HepG2 (cell line): ENCODE data around the gene CAPS2. TPM values are rescaled to one million over a fixed set of nuclear protein-coding genes. Genes with fewer than 3 reads are reported as not detected.

ENCODE experiments used
- ATAC-seq: fragments of 200-7000 bp; cut with Tn5 transposase; 3 replicates; pipeline ENCODE4 v1.9.1; 2020; ENCODE audit warnings: mild to moderate bottlenecking, moderate library complexity
- BruUV-seq: library from RNA; stranded (reverse); fragments of 400-500 nt; replicated peaks from 2 replicates; lab custom pipeline; 2021; lab: Mats Ljungman, UMichigan
- CTCF ChIA-PET: fragments of 300-600 bp; formaldehyde crosslinking; extraction: SDS; loops from one replicate; lab custom pipeline; 2021; ENCODE audit warnings: low total read pairs, inconsistent platforms, low intra/inter-chr PET ratio; lab: Yijun Ruan, JAX
- POLR2A ChIA-PET: fragments of 350-600 bp; sonication (Branson Sonifier 250); formaldehyde crosslinking; loops from one replicate; lab custom pipeline; 2020; ENCODE audit warnings: antibody characterized with exemption, inconsistent platforms; lab: Yijun Ruan, JAX
- DNase-seq: peaks from one replicate; pipeline ENCODE4 v3.0.0-alpha.2; 2015; ENCODE audit warnings: low spot score
- FAIRE-seq: peaks from 3 replicates; lab custom pipeline; 2011; peaks lifted over from hg19 to GRCh38; lab: Jason Lieb, UNC
- H2AFZ ChIP-seq: one replicate; pipeline ENCODE4 v1.6.1; 2011; ENCODE audit warnings: low read length, inconsistent platforms
- H3K27ac ChIP-seq: fragments of 300-600 bp; 3 replicates; pipeline ENCODE4 v1.8.0; 2011; ENCODE audit warnings: mixed run types, mild to moderate bottlenecking, mixed read lengths, low read length, inconsistent platforms; ENCODE audit not compliant: insufficient read depth; ENCODE audit errors: extremely low read length
- H3K27me3 ChIP-seq, 2 experiments: fragments of 200-600 bp in 1 of 2; 2 replicates in 1 of 2; 3 replicates in 1 of 2; pipeline versions ENCODE4 v1.6.0 to v1.8.0; 2011; ENCODE audit warnings: low read length in 2 of 2, mild to moderate bottlenecking in 2 of 2, moderate library complexity in 2 of 2, inconsistent platforms in 1 of 2; ENCODE audit not compliant: insufficient read depth in 2 of 2, control insufficient read depth in 1 of 2
- H3K36me3 ChIP-seq, 2 experiments: fragments of 200-600 bp in 1 of 2; replicated peaks in 1 of 2; 2 replicates in 1 of 2; 3 replicates in 1 of 2; pipeline versions ENCODE4 v1.5.1 to v1.8.0; 2011; ENCODE audit warnings: low read length in 2 of 2, inconsistent platforms in 1 of 2; ENCODE audit not compliant: insufficient read depth in 2 of 2, control insufficient read depth in 1 of 2
- H3K4me1 ChIP-seq: 2 replicates; pipeline ENCODE4 v1.5.1; 2012; ENCODE audit warnings: low read length, inconsistent platforms; ENCODE audit not compliant: insufficient read depth
- H3K4me2 ChIP-seq: 2 replicates; pipeline ENCODE4 v1.6.0; 2011; ENCODE audit warnings: low read depth, low read length, inconsistent platforms
- H3K4me3 ChIP-seq, 3 experiments: fragments of 200-600 bp in 1 of 3; sonication (generic), shearing (Covaris generic) in 1 of 3; replicated peaks in 1 of 3; 2 replicates each; pipeline ENCODE4 v1.5.1; 2011 to 2016; ENCODE audit warnings: low read length in 3 of 3, inconsistent platforms in 2 of 3, low read depth in 2 of 3, mild to moderate bottlenecking in 2 of 3, control low read depth in 1 of 3, mixed read lengths in 1 of 3; ENCODE audit not compliant: insufficient read depth in 1 of 3
- H3K79me2 ChIP-seq: one replicate; pipeline ENCODE4 v1.6.1; 2011; ENCODE audit warnings: low read length, inconsistent platforms; ENCODE audit not compliant: insufficient read depth
- H3K9ac ChIP-seq: 2 replicates; pipeline ENCODE4 v1.6.0; 2011; ENCODE audit warnings: mild to moderate bottlenecking, low read depth, low read length, inconsistent platforms; ENCODE audit not compliant: insufficient read depth
- H3K9me3 ChIP-seq: 2 replicates; pipeline ENCODE4 v1.5.1; 2012; ENCODE audit warnings: mild to moderate bottlenecking, low read length
- H4K20me1 ChIP-seq: 2 replicates; pipeline ENCODE4 v1.6.0; 2011; ENCODE audit warnings: inconsistent platforms, mild to moderate bottlenecking, low read length, moderate library complexity; ENCODE audit not compliant: insufficient read depth
- EP300 ChIP-seq, 3 experiments: sonication (generic) in 1 of 3; formaldehyde crosslinking in 1 of 3; IDR thresholded peaks; 2 replicates each; pipeline versions ENCODE4 v1.5.1 to v1.6.1; 2011 to 2020; ENCODE audit warnings: low read depth in 2 of 3, low read length in 2 of 3, borderline replicate concordance in 1 of 3, improper control_type of control experiment in 1 of 3, mild to moderate bottlenecking in 1 of 3, missing genetic modification reagents in 1 of 3, moderate library complexity in 1 of 3
- KLF11 ChIP-seq: IDR thresholded peaks from 2 replicates; pipeline ENCODE4 v1.6.1; 2016; ENCODE audit warnings: missing compliant biosample characterization
- MIER3 ChIP-seq: IDR thresholded peaks from 2 replicates; pipeline ENCODE4 v1.6.1; 2016; ENCODE audit warnings: missing compliant biosample characterization, borderline replicate concordance
- MIXL1 ChIP-seq: IDR thresholded peaks from 2 replicates; pipeline ENCODE4 v1.6.1; 2016
- ZBTB1 ChIP-seq: sonication (generic); formaldehyde crosslinking; IDR thresholded peaks from 2 replicates; pipeline ENCODE4 v1.4.0; 2020; ENCODE audit warnings: missing genetic modification reagents, borderline replicate concordance
- ZBTB7A ChIP-seq: sonication (generic); formaldehyde crosslinking; IDR thresholded peaks from 2 replicates; pipeline ENCODE4 v1.8.0; 2022; ENCODE audit warnings: mild to moderate bottlenecking, missing genetic modification reagents
- ZFP1 ChIP-seq: IDR thresholded peaks from 2 replicates; pipeline ENCODE4 v1.6.1; 2016
- ZNF205 ChIP-seq: IDR thresholded peaks from 2 replicates; pipeline ENCODE4 v1.6.1; 2018; ENCODE audit warnings: missing biosample characterization, missing genetic modification reagents
- ZNF264 ChIP-seq: sonication (generic); formaldehyde crosslinking; IDR thresholded peaks from 2 replicates; pipeline ENCODE4 v1.4.0; 2020; ENCODE audit warnings: missing genetic modification reagents
- ZNF737 ChIP-seq: sonication (generic); formaldehyde crosslinking; IDR thresholded peaks from 2 replicates; pipeline ENCODE4 v1.5.0; 2020; ENCODE audit warnings: missing genetic modification reagents, mild to moderate bottlenecking, borderline replicate concordance
- ZNF780A ChIP-seq: sonication (generic); formaldehyde crosslinking; IDR thresholded peaks from 2 replicates; pipeline ENCODE4 v1.8.0; 2022; ENCODE audit warnings: mild to moderate bottlenecking, missing genetic modification reagents, moderate library complexity
- in situ Hi-C: cut with HindIII; loops from 2 replicates; pipeline ENCODE4 v1.10.0; 2017; ENCODE audit warnings: low pct_unique_long_range_greater_than_20kb; ENCODE audit not compliant: extremely low pct_ligation_motif_present
- intact Hi-C: fragments of 100-400 bp; cut with micrococcal nuclease; formaldehyde crosslinking; loops from one replicate; pipeline ENCODE4 v1.10.0; 2022; ENCODE audit not compliant: unreplicated experiment
- polyA plus RNA-seq, 8 experiments: library from polyadenylated mRNA; depleted of rRNA in 3 of 8; stranded (reverse) in 7 of 8; unstranded in 1 of 8; fragments of >200 nt; fragmentation: Illumina TruSeq in 4 of 8; extraction: Trizol in 4 of 8; gene quantifications; 2 replicates each; pipeline versions ENCODE4 v1.2.1 to v1.2.3, GENCODE V29; 2011 to 2016; ENCODE audit warnings: low read depth in 4 of 8, missing spikeins in 1 of 8, mixed read lengths in 1 of 8; ENCODE audit not compliant: insufficient read depth in 1 of 8
- total RNA-seq, 5 experiments: library from RNA; depleted of rRNA; stranded (reverse); fragments of >200 nt; fragmentation: Illumina TruSeq; extraction: Trizol; gene quantifications; 2 replicates each; pipeline ENCODE4 v1.2.3, GENCODE V29; 2016; ENCODE audit warnings: low read depth in 1 of 5
- TF ChIP-seq, protein P1 (sequence below): IDR thresholded peaks from 2 replicates; pipeline ENCODE4 v1.6.1; 2012; ENCODE audit warnings: inconsistent platforms
- TF ChIP-seq, protein P2 (sequence below): sonication (generic); formaldehyde crosslinking; IDR thresholded peaks from 2 replicates; pipeline ENCODE4 v1.5.0; 2020; ENCODE audit warnings: mild to moderate bottlenecking, missing genetic modification reagents, borderline replicate concordance

Gene CAPS2
- total and polyA plus RNA-seq, 2 of the 13 experiments (the other 11 are each of a cell fraction or from before 2014, with no cell fraction given), result 0.11 TPM; not detected in 1

DNA sequence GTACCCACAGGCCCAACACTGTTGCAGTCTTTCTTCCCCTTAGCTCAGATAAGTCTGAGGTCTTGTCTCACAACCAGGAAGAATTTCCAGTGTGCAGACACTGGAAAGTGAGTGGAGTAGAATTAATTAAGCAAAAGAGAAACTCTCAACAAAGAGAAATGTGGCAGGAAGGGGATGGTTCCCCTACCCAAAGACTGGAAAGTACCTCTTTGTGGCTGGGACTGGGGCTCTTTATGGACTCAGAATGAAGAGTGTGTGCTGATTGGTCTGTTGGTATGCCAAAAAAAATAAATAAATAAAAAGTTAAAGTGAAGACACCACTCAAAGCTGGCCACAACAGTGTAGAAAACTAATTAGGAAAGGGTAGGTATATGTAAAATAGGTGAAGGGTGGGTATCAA, 30.8 kb upstream of the CAPS2 start (continued):
- TF ChIP-seq ZBTB1 (CRISPR knock-in tag) (no peak), MIER3 (CRISPR knock-in tag) (no peak)

- Histone ChIP-seq H3K9me3 (no peaks in the 10 kb centered on the region), H3K4me1 (no peaks in the 10 kb centered on the region), H3K4me3 (no peak overlapping the region), H3K27me3 (no peaks in the 10 kb centered on the region), H3K36me3 (no peaks in the 10 kb centered on the region), H3K4me2 (no peak overlapping the region), H2AFZ (no peak overlapping the region), H3K79me2 (no peaks in the 10 kb centered on the region), H3K27ac (no peak overlapping the region), H3K9ac (no peak overlapping the region), H4K20me1 (no peaks in the 10 kb centered on the region)
- BruUV-seq, result no TSS peak
- TF ChIP-seq ZFP1 (CRISPR knock-in tag) (no peak), ZNF780A (no peak), EP300 (IDR thresholded peaks at IDR 0.05; ENCODE audit: low read depth in 2 of 2, low read length in 2 of 2) (no peak), EP300 (CRISPR knock-in tag; IDR thresholded peaks at IDR 0.05; ENCODE audit: borderline replicate concordance) (no peak), ZNF737 (CRISPR knock-in tag) (no peak), MIXL1 (CRISPR knock-in tag) (no peak), ZNF264 (no peak), ZNF205 (CRISPR knock-in tag) (no peak), ZBTB7A (CRISPR knock-in tag) (no peak), KLF11 (CRISPR knock-in tag) (no peak)
- TF ChIP-seq, protein P1, sequence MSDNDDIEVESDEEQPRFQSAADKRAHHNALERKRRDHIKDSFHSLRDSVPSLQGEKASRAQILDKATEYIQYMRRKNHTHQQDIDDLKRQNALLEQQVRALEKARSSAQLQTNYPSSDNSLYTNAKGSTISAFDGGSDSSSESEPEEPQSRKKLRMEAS, result no peak
- TF ChIP-seq, protein P2, sequence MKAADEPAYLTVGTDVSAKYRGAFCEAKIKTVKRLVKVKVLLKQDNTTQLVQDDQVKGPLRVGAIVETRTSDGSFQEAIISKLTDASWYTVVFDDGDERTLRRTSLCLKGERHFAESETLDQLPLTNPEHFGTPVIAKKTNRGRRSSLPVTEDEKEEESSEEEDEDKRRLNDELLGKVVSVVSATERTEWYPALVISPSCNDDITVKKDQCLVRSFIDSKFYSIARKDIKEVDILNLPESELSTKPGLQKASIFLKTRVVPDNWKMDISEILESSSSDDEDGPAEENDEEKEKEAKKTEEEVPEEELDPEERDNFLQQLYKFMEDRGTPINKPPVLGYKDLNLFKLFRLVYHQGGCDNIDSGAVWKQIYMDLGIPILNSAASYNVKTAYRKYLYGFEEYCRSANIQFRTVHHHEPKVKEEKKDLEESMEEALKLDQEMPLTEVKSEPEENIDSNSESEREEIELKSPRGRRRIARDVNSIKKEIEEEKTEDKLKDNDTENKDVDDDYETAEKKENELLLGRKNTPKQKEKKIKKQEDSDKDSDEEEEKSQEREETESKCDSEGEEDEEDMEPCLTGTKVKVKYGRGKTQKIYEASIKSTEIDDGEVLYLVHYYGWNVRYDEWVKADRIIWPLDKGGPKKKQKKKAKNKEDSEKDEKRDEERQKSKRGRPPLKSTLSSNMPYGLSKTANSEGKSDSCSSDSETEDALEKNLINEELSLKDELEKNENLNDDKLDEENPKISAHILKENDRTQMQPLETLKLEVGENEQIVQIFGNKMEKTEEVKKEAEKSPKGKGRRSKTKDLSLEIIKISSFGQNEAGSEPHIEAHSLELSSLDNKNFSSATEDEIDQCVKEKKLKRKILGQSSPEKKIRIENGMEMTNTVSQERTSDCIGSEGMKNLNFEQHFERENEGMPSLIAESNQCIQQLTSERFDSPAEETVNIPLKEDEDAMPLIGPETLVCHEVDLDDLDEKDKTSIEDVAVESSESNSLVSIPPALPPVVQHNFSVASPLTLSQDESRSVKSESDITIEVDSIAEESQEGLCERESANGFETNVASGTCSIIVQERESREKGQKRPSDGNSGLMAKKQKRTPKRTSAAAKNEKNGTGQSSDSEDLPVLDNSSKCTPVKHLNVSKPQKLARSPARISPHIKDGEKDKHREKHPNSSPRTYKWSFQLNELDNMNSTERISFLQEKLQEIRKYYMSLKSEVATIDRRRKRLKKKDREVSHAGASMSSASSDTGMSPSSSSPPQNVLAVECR (CRISPR knock-in tag), result no peak
- POLR2A ChIA-PET, result no interaction called here
- ATAC-seq (no peak), FAIRE-seq (no peak), DNase-seq (no peak)
- intact Hi-C loops (no loop called here), in situ Hi-C loops (no loop called here)
- CTCF ChIA-PET, result no interaction called here
Measured at GRCh38 chr12:75354011-75354410, 23.9 kb upstream of the CAPS2 start.
